Activated B cell treated with CpG ODN at 0.5 μM for 24 hours (primary cell): Measurements from ENCODE around the gene CNDP1. TPM values are rescaled to one million over a fixed set of nuclear protein-coding genes. Genes with fewer than 3 reads are reported as not detected.

Experiments used
- ATAC-seq: fragments of 200-7000 bp; cut with Tn5 transposase; one replicate; pipeline ENCODE4 v1.10.0; 2021; ENCODE audit warnings: low read depth, mild to moderate bottlenecking, moderate library complexity
- CTCF ChIA-PET: fragments of 350-600 bp; sonication (Branson Sonifier 250); formaldehyde crosslinking; loops from one replicate; lab custom pipeline; 2021; ENCODE audit warnings: antibody characterized with exemption; lab: Charles Lee
- POLR2A ChIA-PET: fragments of 350-600 bp; sonication (Branson Sonifier 250); formaldehyde crosslinking; loops from one replicate; lab custom pipeline; 2021; ENCODE audit warnings: antibody characterized with exemption; lab: Charles Lee
- DNase-seq: peaks from one replicate; pipeline ENCODE4 v3.0.0; 2022
- H3K27ac Mint-ChIP-seq: one replicate; pipeline ENCODE4 v1.8.0; 2020; ENCODE audit warnings: mixed read lengths
- H3K27me3 Mint-ChIP-seq: one replicate; pipeline ENCODE4 v1.8.0; 2021; ENCODE audit warnings: mixed read lengths
- H3K36me3 Mint-ChIP-seq: one replicate; pipeline ENCODE4 v1.8.0; 2021; ENCODE audit warnings: low read depth, mixed read lengths
- H3K4me1 Mint-ChIP-seq: one replicate; pipeline ENCODE4 v1.8.0; 2021; ENCODE audit warnings: mixed read lengths
- H3K4me3 Mint-ChIP-seq: one replicate; pipeline ENCODE4 v1.8.0; 2020; ENCODE audit warnings: mild to moderate bottlenecking, mixed read lengths
- H3K9me3 Mint-ChIP-seq: one replicate; pipeline ENCODE4 v1.8.0; 2020; ENCODE audit warnings: mixed read lengths
- intact Hi-C: fragments of 100-400 bp; cut with micrococcal nuclease; formaldehyde crosslinking; loops from one replicate; pipeline ENCODE4 v1.15.1; 2024
- total RNA-seq: library from RNA; stranded (reverse); gene quantifications from 2 replicates; pipeline ENCODE4 v1.2.3, GENCODE V29; 2022
- TF ChIP-seq, protein P1 (sequence below): fragments of 200-600 bp; IDR thresholded peaks from one replicate; pipeline ENCODE4 v1.8.0; 2022; ENCODE audit warnings: antibody characterized with exemption, mild to moderate bottlenecking

Gene CNDP1
- total RNA-seq, 1 donor from 2014 or later = 0.33 TPM

DNA sequence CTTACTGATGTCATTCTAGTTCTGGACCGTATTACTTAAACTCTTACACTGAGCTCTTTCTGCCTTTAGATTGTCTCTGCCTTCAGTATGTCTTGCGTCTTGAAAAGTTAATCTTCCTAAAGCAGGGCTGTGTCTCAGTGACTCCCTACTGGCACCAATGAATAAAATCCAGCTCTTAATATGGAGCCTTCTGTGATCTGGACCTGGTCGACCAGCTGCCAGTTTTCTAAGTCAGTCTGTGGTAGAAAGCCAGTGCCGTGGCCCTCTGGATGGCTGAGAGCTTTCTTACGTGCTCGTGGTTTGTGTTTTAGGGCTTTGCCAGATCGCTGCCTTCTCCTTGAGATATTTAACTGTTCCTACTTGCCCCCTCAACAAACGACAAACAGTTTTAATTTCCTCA, 90.2 kb downstream of the CNDP1 start:
- DNase-seq = no peak
- Mint-ChIP-seq H3K4me3 (no peak overlapping the region), H3K4me1 (peaks cover 11% of the 10 kb centered on the region), H3K27ac (no peak overlapping the region), H3K9me3 (no peaks in the 10 kb centered on the region), H3K27me3 (no peaks in the 10 kb centered on the region), H3K36me3 (no peaks in the 10 kb centered on the region)
- CTCF ChIA-PET = no interaction called here
- POLR2A ChIA-PET = no interaction called here
- ATAC-seq = no peak
- intact Hi-C loops = no loop called here
- TF ChIP-seq, protein P1, sequence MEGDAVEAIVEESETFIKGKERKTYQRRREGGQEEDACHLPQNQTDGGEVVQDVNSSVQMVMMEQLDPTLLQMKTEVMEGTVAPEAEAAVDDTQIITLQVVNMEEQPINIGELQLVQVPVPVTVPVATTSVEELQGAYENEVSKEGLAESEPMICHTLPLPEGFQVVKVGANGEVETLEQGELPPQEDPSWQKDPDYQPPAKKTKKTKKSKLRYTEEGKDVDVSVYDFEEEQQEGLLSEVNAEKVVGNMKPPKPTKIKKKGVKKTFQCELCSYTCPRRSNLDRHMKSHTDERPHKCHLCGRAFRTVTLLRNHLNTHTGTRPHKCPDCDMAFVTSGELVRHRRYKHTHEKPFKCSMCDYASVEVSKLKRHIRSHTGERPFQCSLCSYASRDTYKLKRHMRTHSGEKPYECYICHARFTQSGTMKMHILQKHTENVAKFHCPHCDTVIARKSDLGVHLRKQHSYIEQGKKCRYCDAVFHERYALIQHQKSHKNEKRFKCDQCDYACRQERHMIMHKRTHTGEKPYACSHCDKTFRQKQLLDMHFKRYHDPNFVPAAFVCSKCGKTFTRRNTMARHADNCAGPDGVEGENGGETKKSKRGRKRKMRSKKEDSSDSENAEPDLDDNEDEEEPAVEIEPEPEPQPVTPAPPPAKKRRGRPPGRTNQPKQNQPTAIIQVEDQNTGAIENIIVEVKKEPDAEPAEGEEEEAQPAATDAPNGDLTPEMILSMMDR = no peak

DNA sequence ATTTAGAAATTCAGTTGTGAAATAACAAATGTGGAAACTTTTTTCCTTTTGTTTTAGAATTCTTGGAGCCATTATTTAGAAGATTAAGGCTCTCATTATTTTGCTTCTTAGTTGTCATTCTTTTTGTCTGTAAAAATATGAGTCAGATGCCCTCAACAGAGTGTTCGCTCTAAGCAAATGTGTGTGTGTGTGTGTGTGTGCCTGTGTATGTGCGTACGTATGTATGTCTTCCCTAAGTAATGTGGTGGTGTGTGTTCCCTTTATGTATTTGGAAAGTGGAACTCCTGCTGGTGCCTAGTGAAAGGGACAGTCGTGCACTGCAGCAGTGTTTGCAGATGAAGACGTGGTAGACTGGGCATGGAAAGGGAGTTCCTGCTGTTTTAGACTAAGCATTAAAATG, 90.9 kb downstream of the CNDP1 start:
- H3K36me3 Mint-ChIP-seq = no peaks in the 10 kb centered on the region
- no peaks in the 10 kb centered on the region for H3K27me3 Mint-ChIP-seq
- TF ChIP-seq, protein P1 = no peak
- intact Hi-C loops = no loop called here
- ChIA-PET POLR2A (no interaction called here), CTCF (no interaction called here)
- DNase-seq (no peak), ATAC-seq (no peak)
- H3K27ac Mint-ChIP-seq = no peak overlapping the region
- H3K9me3 Mint-ChIP-seq = no peaks in the 10 kb centered on the region
- H3K4me1 Mint-ChIP-seq = peaks cover 11% of the 10 kb centered on the region
- H3K4me3 Mint-ChIP-seq = no peak overlapping the region

DNA sequence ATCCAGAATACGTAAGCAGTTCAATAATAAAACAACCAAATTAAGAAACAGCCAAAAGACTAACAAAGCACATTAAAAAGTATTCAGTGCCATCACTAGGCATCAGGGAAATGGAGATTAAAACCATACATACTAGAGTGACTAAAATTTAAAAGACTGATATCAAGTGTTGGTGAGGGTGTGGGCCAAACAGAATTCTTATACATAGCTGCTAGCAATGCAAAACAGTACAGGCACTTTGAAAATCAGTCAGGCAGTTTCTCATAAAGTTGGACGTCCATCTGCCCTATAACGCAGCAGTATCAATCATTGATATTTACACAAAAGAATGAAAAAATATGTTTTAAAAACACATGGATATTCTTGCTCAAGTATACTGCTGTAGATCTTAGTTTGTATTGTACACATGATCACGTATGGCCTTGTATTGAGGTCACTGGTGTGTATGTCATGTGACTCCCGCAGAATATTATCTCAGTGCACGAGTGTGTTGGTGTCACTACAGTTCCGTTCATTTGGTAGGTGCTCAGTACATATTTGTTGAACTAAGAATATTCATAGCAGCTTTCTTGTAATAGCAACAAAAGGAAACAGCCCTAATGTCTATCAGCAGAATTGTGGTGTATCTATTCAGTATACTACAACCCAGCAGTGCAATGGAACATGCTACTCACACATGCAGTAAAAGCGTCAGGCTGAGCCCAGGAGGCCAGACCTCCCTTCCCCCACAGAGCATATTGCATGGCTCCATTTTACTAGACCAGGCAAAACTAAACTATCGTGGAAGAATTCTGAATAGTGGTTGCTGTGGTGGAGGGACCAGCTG, 92.0 kb downstream of the CNDP1 start:
- TF ChIP-seq, protein P1 = no peak
- peaks cover 7% of the 10 kb centered on the region for H3K36me3 Mint-ChIP-seq
- H3K27ac Mint-ChIP-seq = no peak overlapping the region
- no peaks in the 10 kb centered on the region for H3K9me3 Mint-ChIP-seq
- DNase-seq = no peak
- no peaks in the 10 kb centered on the region for H3K27me3 Mint-ChIP-seq
- POLR2A ChIA-PET = no interaction called here
- no peak for ATAC-seq
- peaks cover 11% of the 10 kb centered on the region for H3K4me1 Mint-ChIP-seq
- H3K4me3 Mint-ChIP-seq = no peak overlapping the region
- intact Hi-C loops = no loop called here
- CTCF ChIA-PET = no interaction called here

DNA sequence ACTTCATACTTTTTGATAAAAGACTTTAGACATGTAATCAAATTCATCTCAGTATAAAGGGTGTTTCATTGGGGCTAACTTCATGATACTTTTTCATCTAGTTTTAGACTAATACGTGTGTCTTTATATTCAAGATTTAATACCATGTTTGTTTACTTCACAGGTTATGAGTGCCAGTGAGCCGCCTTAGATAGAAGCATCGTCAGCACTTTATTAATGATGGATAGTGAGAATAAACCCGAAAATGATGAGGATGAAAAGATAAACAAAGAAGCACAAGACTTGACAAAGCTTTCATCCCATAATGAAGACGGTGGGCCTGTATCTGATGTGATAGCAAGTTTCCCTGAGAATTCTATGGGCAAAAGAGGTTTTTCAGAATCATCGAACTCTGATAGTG, 96.5 kb downstream of the CNDP1 start:
- CTCF ChIA-PET = no interaction called here
- H3K4me1 Mint-ChIP-seq = peaks cover 6% of the 10 kb centered on the region
- no peak overlapping the region for H3K4me3 Mint-ChIP-seq
- H3K27me3 Mint-ChIP-seq = no peaks in the 10 kb centered on the region
- H3K36me3 Mint-ChIP-seq = peaks cover 49% of the 10 kb centered on the region
- no peak overlapping the region for H3K27ac Mint-ChIP-seq
- TF ChIP-seq, protein P1 = no peak
- no peak for DNase-seq
- intact Hi-C loops = no loop called here
- no peak for ATAC-seq
- POLR2A ChIA-PET = no interaction called here
- H3K9me3 Mint-ChIP-seq = no peaks in the 10 kb centered on the region

DNA sequence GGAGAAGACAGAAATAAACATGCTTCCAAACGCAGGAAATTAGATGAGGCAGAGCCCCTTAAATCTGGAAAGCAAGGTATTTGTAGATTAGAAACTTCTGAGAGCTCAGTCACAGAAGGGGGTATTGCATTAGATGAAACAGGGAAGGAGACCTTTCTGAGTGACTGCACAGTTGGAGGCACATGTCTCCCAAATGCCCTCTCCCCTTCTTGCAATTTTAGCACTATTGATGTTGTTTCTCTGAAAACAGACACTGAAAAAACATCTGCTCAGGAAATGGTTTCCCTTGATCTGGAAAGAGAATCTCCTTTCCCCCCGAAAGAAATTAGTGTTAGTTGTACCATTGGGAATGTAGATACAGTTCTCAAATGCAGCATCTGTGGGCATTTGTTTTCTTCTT, 96.9 kb downstream of the CNDP1 start:
- DNase-seq (no peak), ATAC-seq (no peak)
- ChIA-PET CTCF (no interaction called here), POLR2A (no interaction called here)
- H3K27ac Mint-ChIP-seq = no peak overlapping the region
- intact Hi-C loops = no loop called here
- H3K4me3 Mint-ChIP-seq = no peak overlapping the region
- TF ChIP-seq, protein P1 = no peak
- peaks cover 5% of the 10 kb centered on the region for H3K4me1 Mint-ChIP-seq
- H3K27me3 Mint-ChIP-seq = no peaks in the 10 kb centered on the region
- H3K9me3 Mint-ChIP-seq = no peaks in the 10 kb centered on the region
- H3K36me3 Mint-ChIP-seq = peaks cover 49% of the 10 kb centered on the region
